ENCODE measurements around the gene MSANTD1. TPM values are rescaled to one million over a fixed set of nuclear protein-coding genes. Genes with fewer than 3 reads are reported as not detected.
"Not testable (repeated sequence)": the region's sequence is repeated elsewhere in the genome, so short reads cannot be mapped to it uniquely, and the experiment has no call there.

MSANTD1 gene
- total RNA-seq, 1 donor from 2014 or later, result 0.40 TPM

DNA sequence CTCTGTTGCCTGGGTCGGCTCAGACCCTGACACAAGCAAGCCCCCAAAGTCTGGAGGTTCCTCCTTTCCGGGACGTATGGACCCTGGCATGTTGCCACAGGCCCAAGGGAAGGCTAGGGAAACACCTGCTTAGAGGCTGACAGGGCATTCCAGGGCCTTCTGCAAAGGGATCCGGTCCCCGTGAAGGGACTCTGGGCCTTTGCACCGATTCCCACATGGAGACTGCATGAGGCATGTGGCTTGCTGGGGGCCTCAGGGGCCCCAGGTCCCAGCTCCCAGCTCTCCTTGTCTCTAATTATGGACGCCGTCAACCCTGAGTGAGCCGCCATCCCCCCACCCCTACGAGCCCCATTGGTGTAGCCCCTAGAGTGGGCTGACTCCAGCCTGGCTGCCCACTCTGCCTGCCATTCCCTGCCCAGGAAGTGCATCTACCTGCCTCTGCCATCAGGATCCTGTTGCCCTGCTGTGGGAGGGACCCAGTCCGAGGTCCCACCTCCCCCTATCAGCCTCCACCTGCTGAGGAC, 39.7 kb downstream of the MSANTD1 start:
- DNase-seq (ENCODE audit: low read depth in 2 of 2), result no peak

DNA sequence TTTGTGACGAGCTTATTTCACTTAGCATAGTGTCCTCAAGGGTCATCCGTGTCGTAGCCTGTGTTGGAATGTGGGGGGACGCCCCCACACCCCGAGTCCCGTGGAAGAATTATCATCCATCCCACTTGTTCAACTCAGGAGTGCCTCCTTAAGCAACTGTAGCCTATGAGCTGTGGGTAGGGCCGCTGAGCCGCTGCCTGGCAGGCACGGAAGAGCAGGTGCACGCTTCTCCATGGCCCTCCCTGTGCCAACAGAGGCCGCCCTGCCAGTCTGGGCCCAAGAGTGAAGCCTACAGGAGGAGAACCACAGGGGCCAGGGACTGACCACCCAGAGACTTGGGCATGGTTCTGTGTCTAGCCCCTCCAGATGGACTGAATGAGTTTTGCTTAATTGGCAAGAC, 41.5 kb downstream of the MSANTD1 start:
- no peak for DNase-seq (ENCODE audit: low read depth in 2 of 2)

DNA sequence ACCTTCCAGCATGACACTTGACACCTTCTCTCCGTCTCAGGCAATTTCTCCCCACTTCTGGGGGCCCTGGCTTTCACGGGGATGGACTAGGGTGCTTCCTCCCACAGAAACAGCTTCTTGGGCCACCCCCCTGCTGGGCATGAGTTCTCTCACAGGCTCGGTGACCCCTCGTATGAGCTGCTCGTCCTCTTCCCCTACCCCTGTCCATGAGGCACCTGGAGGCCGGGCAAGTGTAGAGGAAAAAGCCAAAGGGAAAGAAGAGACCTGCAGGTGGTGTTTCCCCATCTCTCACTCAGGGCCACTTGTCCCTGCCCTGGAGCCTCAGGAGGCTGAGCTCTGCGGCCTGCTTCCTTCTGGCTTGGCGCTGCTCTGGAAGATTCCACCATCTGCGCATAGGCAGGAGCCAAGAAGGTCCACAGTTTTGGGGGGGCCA, 41.9 kb downstream of the MSANTD1 start:
- no peak for DNase-seq (ENCODE audit: low read depth in 2 of 2)

DNA sequence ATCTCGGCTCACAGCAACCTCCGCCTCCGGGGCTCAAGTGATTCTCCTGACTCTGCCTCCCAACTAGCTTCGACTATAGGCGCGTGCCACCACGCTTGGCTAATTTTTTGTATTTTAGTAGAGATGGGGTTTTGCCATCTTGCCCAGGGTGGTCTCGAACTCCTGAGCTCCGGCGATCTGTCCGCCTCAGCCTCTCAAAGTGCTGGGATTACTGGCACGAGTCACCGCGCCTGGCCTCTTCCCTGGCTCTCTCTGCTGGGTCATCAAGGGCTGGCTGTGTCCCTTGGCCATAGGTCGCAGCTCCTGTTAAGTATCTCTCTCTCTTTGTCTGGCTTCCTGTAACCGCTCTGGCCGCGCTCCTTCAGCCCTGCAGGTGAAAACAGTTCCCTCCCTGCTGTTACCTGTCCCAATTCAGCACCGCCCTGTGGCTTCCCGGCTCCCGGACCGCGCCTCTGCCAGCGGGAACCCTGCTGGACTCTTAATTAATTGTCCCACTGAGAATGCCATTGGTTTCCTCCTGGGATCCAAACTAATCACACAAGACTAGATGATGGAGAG, 42.5 kb downstream of the MSANTD1 start:
- DNase-seq (ENCODE audit: low read depth in 2 of 2), result peak in 1 of 2 donors; percentile 36

DNA sequence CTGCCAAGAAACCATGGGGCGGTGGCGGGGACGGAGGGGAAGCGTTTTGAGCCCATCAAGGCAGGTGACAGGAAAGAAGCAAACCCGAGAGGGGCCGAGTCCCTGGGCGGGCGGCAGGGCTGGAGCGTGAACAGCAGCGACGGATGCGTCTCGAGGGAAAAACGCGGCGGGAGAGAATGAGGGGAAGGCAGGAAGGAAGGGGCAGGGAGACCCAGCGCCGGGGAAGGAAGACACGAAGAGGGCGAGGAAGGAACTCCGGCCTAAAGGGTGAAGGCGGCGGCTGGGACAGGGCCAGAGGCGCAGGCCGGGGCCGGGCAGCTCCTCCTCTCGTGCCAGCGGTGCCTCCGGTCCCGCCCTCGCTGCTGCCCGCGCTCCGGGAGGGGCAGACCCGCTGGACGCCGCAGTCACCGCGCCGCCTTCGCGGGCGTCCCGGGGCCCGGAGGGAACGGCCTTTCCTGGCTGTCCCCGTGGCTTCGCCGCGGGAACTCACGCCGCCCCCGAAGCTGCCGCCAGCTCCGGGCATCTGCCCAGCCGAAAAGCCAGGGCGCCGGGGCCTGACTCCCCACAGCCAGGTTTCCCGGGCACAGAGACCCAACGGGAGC, 43.1 kb downstream of the MSANTD1 start:
- peak; percentile 37 to 66 for DNase-seq (ENCODE audit: low read depth in 2 of 2)

DNA sequence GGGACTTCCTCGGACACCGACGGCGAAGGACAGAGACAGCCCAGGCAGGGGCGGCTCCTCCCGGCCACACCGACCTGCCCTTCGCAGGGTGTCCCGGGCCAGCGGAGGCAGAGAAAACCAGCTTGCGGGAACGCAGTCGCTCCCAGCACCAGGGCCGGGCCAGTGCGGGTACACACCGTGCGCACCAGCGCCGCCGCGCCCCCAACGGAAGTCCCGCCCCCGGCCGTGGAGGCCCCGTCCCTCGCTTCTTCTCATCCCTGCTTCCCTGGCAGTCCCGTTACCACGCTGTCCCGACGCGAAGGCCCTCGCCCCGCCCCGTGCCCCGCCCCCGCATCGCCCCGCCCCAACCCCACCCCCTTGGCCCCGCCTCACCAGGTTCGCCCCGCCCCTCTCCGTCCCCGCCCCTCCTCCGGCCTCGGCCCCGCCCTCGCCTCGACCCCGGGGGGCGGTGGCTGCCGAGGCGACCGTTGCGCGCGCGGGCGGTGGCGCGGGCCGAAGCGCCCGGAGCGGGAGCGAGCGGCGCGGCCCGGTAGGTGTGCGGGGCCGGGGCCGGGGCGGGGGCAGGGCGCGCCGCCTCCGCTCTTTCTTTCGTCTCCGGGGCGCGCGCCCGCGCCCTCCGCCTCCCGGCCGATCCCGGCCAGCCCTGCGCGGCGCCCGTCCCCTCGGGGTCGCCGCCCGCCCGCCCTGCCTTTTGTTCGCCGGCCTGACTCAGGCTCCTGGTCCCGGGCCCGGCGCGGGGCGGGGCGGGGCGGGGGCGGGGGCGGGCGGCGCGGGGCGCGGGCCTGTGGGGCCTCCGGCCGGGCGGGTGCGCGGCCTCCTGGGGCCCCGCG, 43.8 kb downstream of the MSANTD1 start, which contains the start of gene RGS12:
TSS of gene RGS12 (plus strand) at position 451 of the 830 bp plus-strand sequence. CDS start 23,150 bp downstream, outside the sequence.
- DNase-seq (ENCODE audit: low read depth in 2 of 2), result peak; percentile 94 to 97

DNA sequence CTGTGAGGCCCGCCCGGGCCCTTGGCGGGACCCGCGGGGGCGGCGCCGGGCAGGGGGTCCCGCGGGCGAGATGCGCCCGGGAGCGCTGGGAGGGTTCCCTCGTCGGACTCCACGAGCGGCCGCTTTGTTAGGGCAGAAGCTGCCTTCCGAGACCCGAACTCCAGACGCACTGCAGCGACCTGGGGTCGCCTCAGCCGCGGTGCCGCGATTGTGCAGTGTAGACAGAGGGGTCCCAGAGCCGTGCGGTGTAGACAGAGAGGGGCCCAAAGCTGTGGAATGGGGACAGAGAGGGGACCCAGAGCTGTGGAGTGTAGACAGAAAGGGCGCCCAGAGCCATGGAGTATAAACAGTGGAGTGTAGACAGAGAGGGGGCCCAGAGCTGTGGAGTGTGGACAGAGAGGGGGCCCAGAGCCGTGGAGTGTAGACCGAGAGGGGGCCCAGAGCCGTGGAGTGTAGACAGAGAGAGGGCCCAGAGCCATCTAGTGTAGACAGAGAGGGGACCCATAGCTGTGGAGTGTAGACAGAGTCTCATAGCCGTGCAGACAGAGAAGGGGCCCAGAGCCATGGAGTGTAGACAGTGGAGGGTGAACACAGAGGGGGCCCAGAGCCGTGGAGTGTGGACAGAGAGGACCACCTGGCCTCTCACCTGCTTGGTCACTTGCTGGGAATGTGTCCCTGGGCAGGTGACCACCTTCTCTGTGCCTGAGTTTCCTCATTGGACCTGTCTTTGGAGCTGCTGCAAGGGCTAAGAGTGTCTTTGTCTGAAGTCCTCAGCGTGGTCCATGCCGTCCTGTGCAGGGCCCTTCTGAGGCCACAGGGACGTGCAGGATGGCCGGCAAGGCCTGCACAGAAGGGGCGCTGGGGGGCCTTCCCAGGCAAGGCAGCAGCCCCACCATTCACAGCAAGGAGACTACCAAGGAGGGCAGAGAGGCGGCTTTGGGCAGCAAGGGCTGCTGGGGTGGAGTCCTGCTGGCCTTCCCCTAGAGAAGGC, 44.7 kb downstream of the MSANTD1 start:
- peak in 1 of 2 donors; percentile 31 for DNase-seq (ENCODE audit: low read depth in 2 of 2)

DNA sequence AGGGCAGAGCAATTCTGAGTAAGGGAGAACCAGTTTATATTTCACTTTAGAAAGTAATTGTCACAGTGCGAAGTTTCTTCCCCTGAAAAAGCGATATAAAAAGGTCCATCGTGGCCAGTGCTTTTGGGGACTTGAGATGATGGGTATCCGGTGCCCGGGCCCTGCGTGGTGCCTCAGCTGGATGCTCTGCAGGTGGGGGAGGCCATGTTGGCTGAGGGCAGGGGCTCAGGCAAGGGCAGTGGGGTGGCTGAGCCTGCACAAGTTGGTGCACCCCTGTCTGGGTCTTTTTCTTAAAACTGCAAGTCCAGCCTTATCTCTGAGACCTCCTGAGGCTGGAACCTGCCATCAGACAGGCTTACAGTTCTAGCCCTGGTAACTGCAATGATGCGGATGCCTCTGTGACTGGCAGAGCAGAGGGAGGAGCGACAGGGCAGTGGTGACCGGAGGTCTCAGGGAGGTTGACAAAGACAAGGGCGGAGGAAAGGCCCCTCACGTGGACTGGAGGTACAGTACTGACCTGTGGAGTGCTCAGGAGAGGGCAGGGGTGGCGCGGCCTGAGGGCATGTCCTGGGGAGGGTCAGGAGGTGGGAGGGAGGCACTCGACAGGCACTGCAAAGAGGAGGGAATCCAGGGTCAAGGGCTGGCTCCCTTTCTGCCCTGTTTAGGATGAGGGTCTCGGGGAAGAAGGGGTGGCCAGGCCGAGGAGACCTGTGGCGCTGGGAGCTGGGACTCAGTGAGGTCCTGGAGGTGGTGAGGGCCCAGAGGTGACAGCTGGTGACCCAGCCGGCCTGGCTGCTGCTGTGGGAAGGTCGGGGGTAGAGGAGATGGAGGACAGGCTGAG, 45.7 kb downstream of the MSANTD1 start:
- DNase-seq (ENCODE audit: low read depth in 2 of 2), result no peak

DNA sequence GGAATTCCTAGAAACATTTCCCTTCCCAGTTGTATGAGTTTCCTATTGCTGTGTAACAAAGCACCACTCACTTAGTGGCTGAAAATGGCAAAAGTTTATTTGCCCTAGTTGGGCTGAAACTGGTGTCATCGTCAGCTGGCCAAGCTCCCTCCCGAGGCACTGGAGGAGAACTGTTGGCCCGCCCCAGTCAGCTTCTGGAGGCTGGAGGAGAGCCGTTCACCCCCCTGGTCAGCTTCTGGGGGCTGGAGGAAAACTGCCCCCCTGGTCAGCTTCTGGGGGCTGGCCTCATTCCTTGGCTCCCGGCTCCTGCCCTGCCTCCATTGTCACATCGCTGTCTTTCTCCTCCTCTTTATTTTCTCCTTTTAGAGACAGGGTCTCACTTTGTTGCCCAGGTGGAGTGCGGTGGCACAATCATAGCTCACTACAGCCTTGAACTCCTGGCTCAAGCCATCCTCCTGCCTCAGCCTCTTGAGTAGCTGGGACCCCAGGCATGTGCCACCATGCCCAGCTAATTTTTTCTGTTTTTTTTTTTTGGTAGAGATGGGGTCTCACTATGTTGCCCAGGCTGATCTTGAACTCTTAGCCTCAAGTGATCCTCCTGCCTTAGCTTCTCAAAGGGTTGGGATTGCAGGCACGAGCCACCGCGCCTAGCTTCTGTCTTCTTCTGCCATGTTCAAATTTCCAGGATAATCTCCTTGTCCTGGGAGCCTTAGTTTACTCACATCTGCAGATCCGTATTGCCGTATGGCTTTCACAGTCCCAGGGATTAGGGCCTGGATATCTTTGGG, 47.1 kb downstream of the MSANTD1 start:
- no peak for DNase-seq (ENCODE audit: low read depth in 2 of 2)

DNA sequence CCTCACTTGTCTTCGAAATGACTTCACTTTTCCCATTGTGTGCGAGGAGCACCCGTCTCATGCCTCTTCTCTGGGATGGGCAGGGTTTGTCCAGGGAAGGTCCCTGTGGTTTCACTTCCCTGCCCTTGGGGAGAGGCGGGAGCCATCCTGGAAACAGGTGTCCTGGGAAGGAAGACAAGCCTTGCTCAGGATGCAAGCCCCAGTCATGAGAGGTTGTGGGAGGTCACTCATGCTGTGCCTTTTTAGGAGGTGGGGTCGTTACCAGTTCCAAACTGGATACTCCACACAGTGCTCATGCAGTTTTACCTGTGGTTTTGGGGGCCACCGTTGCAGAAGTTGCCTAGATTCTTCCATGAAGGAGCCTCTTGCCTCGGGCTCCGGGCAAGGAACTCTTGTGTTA, 47.7 kb downstream of the MSANTD1 start:
- DNase-seq (ENCODE audit: low read depth in 2 of 2), result no peak

DNA sequence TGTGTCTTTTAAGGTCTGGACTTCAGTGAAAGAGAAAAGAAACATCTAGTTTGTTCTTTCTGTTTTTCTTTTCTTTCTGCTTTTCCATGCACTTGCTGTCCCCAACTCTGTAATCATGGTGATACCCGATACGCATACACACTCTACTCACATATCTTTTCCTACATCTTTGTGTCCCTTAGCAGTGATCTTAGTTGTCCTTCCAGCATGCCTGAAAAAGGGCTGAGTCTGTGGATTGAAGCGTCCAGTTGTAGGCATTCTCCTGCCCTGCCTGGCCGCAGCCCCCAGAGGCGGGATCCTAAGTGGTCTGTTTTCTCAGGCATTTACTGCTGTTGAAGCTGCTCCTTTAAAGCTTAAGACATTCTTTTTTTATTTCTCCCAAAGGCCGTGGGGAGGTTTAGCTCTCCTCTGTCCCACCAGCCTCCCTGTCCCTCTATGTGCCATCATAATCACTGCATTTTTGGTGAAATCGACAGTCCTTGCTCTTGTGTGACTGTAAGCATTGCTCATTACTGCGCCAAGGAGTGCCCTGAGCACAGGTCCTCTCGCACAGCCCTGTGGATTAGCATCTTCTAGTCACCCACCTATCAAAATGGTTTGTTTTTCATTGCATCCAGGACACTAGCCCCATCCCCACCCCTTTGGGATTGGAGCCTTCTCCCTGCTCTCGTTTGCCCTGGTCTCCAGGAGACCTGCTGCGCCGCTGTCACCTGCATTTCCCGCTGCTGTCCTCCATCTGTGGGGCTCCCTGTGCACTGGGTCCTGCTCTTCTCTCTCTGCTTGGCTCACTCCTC, 48.3 kb downstream of the MSANTD1 start:
- DNase-seq (ENCODE audit: low read depth in 2 of 2), result no peak

DNA sequence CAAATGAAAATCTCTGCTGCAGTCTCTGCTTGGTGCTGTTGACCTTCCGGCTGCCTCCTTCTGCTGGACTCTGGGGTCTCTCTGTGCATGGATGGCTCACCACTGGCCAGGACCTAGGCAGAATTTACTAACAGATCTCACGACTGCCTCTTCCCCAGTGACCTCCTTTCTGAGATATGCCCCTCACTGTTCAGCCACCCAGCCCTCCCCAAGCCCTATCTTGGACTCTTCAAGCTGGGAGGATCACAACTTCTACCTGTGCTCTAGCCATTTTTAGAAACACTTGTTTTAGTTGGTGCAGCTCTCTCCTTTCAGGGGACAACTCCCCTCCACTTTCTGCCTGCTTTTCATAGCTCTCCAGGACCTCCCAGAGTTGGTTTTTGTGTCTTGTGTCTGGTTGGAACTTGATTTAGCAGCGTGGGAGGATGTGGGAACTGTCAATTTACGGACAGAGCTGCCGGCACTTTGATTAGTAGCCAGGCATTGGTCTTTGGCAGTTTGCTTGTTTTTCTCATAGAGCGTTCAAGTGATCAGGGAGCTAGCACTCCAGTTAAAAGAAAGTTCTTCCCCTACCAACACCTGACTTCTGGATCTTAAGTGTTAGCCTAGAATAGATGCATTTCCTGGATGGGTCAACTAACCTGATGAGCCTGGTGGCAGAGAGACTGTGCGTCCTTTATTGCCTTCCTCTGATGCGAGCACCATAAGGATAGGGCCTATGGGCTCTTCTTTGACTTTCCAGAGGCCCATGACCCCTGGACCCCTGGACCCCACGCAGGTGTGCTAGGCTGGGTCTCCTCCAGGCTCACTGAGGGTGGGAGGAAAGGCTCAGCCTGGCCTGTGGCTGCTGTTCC, 50.4 kb downstream of the MSANTD1 start:
- no peak for DNase-seq (ENCODE audit: low read depth in 2 of 2)

DNA sequence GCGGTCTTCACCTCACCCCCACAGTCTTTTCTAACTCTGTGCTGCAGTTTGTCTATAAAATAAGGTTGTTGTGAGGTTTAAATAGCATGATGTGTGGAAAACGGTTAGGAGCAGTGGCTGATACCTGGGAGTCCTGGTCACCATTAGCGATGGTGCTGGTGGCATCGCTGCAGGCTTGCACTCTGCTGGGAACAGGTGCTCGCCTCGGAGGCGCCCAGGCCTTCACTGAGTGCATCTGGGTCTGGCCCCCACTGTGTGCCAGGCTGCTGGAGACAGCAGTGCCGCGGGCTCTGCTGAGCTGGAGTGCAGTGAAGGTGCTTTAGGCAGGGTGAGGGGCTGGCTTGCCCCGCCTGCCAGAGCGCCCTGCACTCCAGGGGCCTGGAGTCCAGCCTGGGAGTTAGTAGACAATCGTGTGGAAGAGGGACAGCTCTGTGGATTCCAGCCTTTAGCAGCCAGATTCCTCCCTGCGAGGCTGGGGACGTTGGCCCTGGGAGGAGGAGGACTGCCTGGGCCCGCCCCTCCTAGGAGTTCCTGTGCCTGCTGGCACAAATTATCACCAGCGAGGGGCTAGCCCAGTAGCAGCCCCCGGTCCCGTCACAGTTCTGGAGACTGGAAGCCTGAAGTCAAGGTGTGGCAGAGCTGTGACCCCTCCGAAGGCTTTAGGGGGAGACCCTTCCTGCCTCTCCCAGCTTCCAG, 51.2 kb downstream of the MSANTD1 start:
- no peak for DNase-seq (ENCODE audit: low read depth in 2 of 2)

DNA sequence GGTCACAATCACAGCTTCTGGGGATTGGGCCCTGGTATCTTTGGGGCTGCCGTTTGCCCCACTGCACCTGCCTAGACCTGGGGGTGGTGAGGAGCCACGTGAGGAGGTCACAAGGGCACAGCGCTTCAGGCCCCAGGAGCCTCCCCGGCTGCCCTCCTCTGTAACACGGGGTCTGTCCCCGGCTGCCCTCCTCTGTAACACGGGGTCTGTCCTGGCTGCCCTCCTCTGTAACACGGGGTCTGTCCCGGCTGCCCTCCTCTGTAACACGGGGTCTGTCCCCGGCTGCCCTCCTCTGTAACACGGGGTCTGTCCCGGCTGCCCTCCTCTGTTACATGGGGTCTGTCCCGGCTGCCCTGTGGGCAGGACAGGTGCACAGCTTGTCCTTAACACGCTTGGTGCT, 51.9 kb downstream of the MSANTD1 start:
- not testable (repeated sequence) for DNase-seq (ENCODE audit: low read depth in 2 of 2)

DNA sequence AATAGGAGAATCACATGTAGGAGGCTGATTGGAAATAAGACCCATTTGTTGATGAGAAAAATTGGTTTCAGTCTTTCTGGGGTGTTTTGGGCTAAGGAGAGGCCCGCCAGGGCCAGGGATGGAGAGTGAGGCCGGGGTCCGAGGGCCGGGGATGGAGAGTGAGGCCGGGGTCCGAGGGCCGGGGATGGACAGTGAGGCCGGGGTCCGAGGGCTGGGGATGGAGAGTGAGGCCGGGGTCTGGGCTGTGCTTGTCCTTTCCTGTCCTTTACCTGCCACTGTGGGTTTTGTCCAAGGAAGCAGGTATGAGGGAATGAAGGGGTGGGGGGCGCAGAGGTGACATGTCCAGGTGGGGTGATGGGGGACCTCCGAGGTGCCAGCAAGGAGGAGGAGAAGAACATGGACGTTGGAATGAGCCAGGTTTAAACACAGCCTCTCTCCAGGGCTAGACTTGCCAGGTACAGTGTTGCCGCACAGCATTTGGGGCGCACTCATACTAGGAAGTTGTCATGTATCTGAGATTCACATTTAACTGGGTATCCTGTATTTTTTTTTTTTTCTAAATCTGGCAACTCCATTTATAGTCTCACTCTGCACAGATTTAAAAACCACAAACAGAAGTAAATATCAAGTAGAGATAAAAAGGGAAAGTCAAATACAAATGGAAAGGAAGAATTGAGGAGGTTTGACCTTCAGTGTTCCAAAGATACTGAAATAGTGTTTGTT, 52.7 kb downstream of the MSANTD1 start:
- no peak for DNase-seq (ENCODE audit: low read depth in 2 of 2)

DNA sequence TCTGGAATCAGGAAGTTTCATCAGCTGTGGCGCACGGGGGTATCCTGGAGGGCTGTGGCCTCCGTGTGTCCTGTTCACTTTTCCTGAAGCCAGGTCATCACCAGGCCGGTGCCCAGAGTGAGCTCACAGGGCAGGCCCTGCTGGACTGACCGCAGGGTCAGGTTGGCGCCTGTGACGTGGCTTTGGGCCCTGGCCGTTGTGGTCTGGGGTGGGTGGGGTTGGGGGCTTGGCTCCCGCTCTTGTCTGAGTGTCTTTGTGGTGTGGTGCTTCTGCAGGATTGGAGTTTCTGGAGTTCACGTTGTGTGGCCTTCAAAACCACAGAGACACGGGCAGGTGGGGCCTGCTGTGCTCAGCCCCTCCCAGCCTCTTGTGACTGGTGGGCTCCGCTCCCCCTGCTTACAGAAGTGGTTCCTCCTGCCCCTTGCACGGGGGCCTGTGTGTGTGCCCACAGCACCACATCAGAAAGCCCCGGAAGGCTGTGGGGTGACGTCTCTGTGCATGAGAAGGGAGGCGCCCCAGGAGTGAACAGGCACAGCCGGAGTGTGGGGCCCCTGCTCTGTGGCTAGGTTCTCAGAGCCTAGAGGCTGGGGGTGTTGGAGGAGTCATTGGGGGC, 53.3 kb downstream of the MSANTD1 start:
- peak; percentile 84 to 88 for DNase-seq (ENCODE audit: low read depth in 2 of 2)
